Esophagus muscularis mucosa (tissue), 3 donors: ENCODE results near the gene SMLR1.

ENCODE experiments used
- CTCF ChIP-seq, 3 experiments: fragments of 200-600 bp in 2 of 3; fragments of 450-650 bp in 1 of 3; sonication (generic) in 2 of 3; IDR thresholded peaks; one replicate each; pipeline ENCODE4 v1.5.1; 2017 to 2019; ENCODE audit warnings: antibody characterized with exemption in 3 of 3, mild to moderate bottlenecking in 2 of 3, moderate library complexity in 1 of 3
- POLR2AphosphoS5 ChIP-seq, 2 donors: sonication (generic); formaldehyde crosslinking; IDR thresholded peaks; one replicate each; pipeline ENCODE4 v1.6.1; 2017; ENCODE audit warnings: antibody characterized with exemption in 2 of 2

- TF ChIP-seq CTCF (IDR thresholded peaks at IDR 0.05) (no peak), POLR2AphosphoS5 (IDR thresholded peaks at IDR 0.05) (no peak)
Measured at GRCh38 chr6:130778946-130779657, 48.1 kb upstream of the SMLR1 start.
